Measurements from ENCODE around the gene NDUFV2. TPM values are rescaled to one million over a fixed set of nuclear protein-coding genes. Genes with fewer than 3 reads are reported as not detected.

Gene NDUFV2
- total and polyA plus RNA-seq, 2 donors (not counting 3 experiments of a cell fraction or from before 2014, with no cell fraction given), result 65.7 to 152 TPM

DNA sequence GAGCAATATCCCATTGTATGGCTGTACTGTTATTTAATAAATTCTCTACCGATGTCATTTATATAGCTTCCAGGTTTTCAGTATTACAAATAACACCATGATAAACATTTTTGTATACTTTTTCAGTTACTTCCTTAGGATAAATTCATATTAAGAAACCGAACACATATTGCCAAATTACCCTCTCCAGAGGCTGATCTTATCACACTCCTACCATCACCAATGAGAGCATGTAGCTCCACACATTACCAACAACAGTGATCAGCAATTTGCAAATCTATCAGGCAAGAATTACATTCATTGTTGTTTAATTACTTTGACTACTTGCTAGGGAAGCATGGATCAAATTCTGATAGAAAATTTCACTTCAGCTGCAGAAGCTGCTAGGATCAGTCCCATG is 5.8 kb upstream of the NDUFV2 start:
- H3K9ac ChIP-seq (replicated peaks; ENCODE audit: extremely low read depth, insufficient read depth, low read length), result no peak overlapping the region
- no peak overlapping the region for H3K4me3 ChIP-seq (replicated peaks in 1 of 3; ENCODE audit: insufficient read depth in 1 of 3, low read depth in 1 of 3, low read length in 3 of 3)
- no TSS peak for BruUV-seq (replicated peaks)
- no peak for DNase-seq (ENCODE audit: low read depth, low spot score)
- CTCF ChIA-PET, result interaction anchor here (1.0 kb wide), 1 partner anchor 23 kb away, joined by 4 read pairs; no protein-coding TSS in a partner anchor
- H3K9me1 ChIP-seq (replicated peaks; ENCODE audit: control insufficient read depth, extremely low read depth, insufficient read depth, low read length), result no peaks in the 10 kb centered on the region
- H3K36me3 ChIP-seq (ENCODE audit: control insufficient read depth in 2 of 2, extremely low read depth in 1 of 2, insufficient read depth in 2 of 2, low read length in 2 of 2), result no peaks in the 10 kb centered on the region
- no peaks in the 10 kb centered on the region for H3K27me3 ChIP-seq (ENCODE audit: control insufficient read depth in 2 of 2, insufficient read depth in 2 of 2, low read length in 2 of 2)
- intact Hi-C loops (cut with micrococcal nuclease), result no loop called here
- no peaks in the 10 kb centered on the region for H3K9me3 ChIP-seq (replicated peaks; ENCODE audit: control insufficient read depth, insufficient read depth, low read length)
- H3K4me2 ChIP-seq (ENCODE audit: insufficient read depth, low read length), result no peak overlapping the region
- no peak overlapping the region for H2AFZ ChIP-seq (ENCODE audit: low read depth, low read length)
- H3K4me1 ChIP-seq (ENCODE audit: control insufficient read depth, extremely low read depth, insufficient read depth, low read length), result peaks cover 26% of the 10 kb centered on the region
- no peaks in the 10 kb centered on the region for H3K79me2 ChIP-seq (ENCODE audit: control insufficient read depth, insufficient read depth, low read length)
- no peak overlapping the region for H3K27ac ChIP-seq (ENCODE audit: insufficient read depth, low read depth, low read length)
- dilution Hi-C loops (cut with MboI; ENCODE audit: extremely low pct_ligation_motif_present, low sequenced_read_pairs), result no loop called here
- POLR2A ChIA-PET, result no interaction called here
- H4K20me1 ChIP-seq (replicated peaks; ENCODE audit: control insufficient read depth, extremely low read depth, insufficient read depth, low read length), result no peaks in the 10 kb centered on the region
- no peak for FAIRE-seq
- no peak for TF ChIP-seq FOS (IDR thresholded peaks at IDR 0.05; ENCODE audit: borderline replicate concordance, insufficient read depth, low read length)
- TF ChIP-seq JUN (IDR thresholded peaks at IDR 0.05; ENCODE audit: borderline replicate concordance, insufficient read depth, insufficient read length, low read depth), result no peak
- no peak for TF ChIP-seq MYC (IDR thresholded peaks at IDR 0.05; ENCODE audit: low read depth, low read length)
- TF ChIP-seq, protein P1, sequence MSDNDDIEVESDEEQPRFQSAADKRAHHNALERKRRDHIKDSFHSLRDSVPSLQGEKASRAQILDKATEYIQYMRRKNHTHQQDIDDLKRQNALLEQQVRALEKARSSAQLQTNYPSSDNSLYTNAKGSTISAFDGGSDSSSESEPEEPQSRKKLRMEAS (IDR thresholded peaks at IDR 0.05; ENCODE audit: insufficient read depth, insufficient read length), result no peak
- TF ChIP-seq, protein P2, sequence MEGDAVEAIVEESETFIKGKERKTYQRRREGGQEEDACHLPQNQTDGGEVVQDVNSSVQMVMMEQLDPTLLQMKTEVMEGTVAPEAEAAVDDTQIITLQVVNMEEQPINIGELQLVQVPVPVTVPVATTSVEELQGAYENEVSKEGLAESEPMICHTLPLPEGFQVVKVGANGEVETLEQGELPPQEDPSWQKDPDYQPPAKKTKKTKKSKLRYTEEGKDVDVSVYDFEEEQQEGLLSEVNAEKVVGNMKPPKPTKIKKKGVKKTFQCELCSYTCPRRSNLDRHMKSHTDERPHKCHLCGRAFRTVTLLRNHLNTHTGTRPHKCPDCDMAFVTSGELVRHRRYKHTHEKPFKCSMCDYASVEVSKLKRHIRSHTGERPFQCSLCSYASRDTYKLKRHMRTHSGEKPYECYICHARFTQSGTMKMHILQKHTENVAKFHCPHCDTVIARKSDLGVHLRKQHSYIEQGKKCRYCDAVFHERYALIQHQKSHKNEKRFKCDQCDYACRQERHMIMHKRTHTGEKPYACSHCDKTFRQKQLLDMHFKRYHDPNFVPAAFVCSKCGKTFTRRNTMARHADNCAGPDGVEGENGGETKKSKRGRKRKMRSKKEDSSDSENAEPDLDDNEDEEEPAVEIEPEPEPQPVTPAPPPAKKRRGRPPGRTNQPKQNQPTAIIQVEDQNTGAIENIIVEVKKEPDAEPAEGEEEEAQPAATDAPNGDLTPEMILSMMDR (IDR thresholded peaks at IDR 0.05; ENCODE audit: extremely low read depth in 1 of 2, insufficient read depth in 1 of 2, low read depth in 1 of 2, low read length in 2 of 2), result no peak
- TF ChIP-seq POLR2AphosphoS5 (IDR thresholded peaks at IDR 0.05; ENCODE audit: insufficient read depth, low read depth, low read length), result no peak
- TF ChIP-seq POLR2A (IDR thresholded peaks at IDR 0.05; ENCODE audit: low read depth, low read length), result no peak
- TF ChIP-seq EZH2 (IDR thresholded peaks at IDR 0.05; ENCODE audit: borderline replicate concordance, low read depth, low read length, severe bottlenecking), result no peak
- no peak for TF ChIP-seq GATA2 (IDR thresholded peaks at IDR 0.05; ENCODE audit: insufficient read depth, insufficient read length, low read depth, low read length)

Measured in endothelial cell of umbilical vein (primary cell).